ENCODE measurements around the gene HDAC1. TPM values are rescaled to one million over a fixed set of nuclear protein-coding genes. Genes with fewer than 3 reads are reported as not detected.
"Not testable (repeated sequence)": the region's sequence is repeated elsewhere in the genome, so short reads cannot be mapped to it uniquely, and the experiment has no call there.

Gene HDAC1
- total RNA-seq, 1 donor from 2014 or later = 32.3 TPM

GRCh38 chr1:32273391-32274208 lies 18.3 kb upstream of the HDAC1 start:
- no peak for DNase-seq (ENCODE audit: low spot score)

- no peak for DNase-seq (ENCODE audit: low spot score)
These were observed 17.1 kb upstream of the HDAC1 start for GRCh38 chr1:32274646-32275340.

- DNase-seq (ENCODE audit: low spot score) = no peak
These were observed 16.5 kb upstream of the HDAC1 start for GRCh38 chr1:32275424-32275823.

- no peak for DNase-seq (ENCODE audit: low spot score)
These were observed 15.7 kb upstream of the HDAC1 start for GRCh38 chr1:32276032-32276782.

GRCh38 chr1:32284777-32285176 lies 7.1 kb upstream of the HDAC1 start:
- DNase-seq (ENCODE audit: low spot score) = not testable (repeated sequence)

- no peak for DNase-seq (ENCODE audit: low spot score)
These were observed 6.2 kb upstream of the HDAC1 start for GRCh38 chr1:32285658-32286057.

GRCh38 chr1:32286763-32287162 lies 5.1 kb upstream of the HDAC1 start:
- DNase-seq (ENCODE audit: low spot score) = no peak

GRCh38 chr1:32289256-32289655 lies 2.6 kb upstream of the HDAC1 start:
- no peak for DNase-seq (ENCODE audit: low spot score)

GRCh38 chr1:32291145-32291707 lies 657 bp upstream of the HDAC1 start:
- DNase-seq (ENCODE audit: low spot score) = no peak

GRCh38 chr1:32298211-32298610 lies 6.3 kb downstream of the HDAC1 start:
- DNase-seq (ENCODE audit: low spot score) = not testable (repeated sequence)

GRCh38 chr1:32299327-32299726 lies 7.4 kb downstream of the HDAC1 start:
- DNase-seq (ENCODE audit: low spot score) = no peak

- DNase-seq (ENCODE audit: low spot score) = no peak
These were observed 11.5 kb downstream of the HDAC1 start for GRCh38 chr1:32303358-32303757.

- DNase-seq (ENCODE audit: low spot score) = no peak
These were observed 12.2 kb downstream of the HDAC1 start for GRCh38 chr1:32303997-32304622.

- no peak for DNase-seq (ENCODE audit: low spot score)
These were observed 13.4 kb downstream of the HDAC1 start for GRCh38 chr1:32305310-32305709.

GRCh38 chr1:32307324-32307723 lies 15.4 kb downstream of the HDAC1 start:
- DNase-seq (ENCODE audit: low spot score) = no peak

GRCh38 chr1:32309960-32310359 lies 18.1 kb downstream of the HDAC1 start:
- DNase-seq (ENCODE audit: low spot score) = no peak

GRCh38 chr1:32311709-32312393 lies 20.0 kb downstream of the HDAC1 start:
- no peak for DNase-seq (ENCODE audit: low spot score)

GRCh38 chr1:32316903-32317277 lies 25.0 kb downstream of the HDAC1 start:
- no peak for DNase-seq (ENCODE audit: low spot score)

GRCh38 chr1:32318127-32318869 lies 26.4 kb downstream of the HDAC1 start:
- DNase-seq (ENCODE audit: low spot score) = no peak
